Activated naive CD4-positive, alpha-beta T cell treated with anti-CD3 and anti-CD28 coated beads, Interleukin-2, amount 50 U/mL, for 16 hours (primary cell): ENCODE measurements around the gene CPNE1.

Experiments
- DNase-seq: peaks from one replicate; pipeline ENCODE4 v3.0.0-alpha.2; 2020

Gene CPNE1

DNA sequence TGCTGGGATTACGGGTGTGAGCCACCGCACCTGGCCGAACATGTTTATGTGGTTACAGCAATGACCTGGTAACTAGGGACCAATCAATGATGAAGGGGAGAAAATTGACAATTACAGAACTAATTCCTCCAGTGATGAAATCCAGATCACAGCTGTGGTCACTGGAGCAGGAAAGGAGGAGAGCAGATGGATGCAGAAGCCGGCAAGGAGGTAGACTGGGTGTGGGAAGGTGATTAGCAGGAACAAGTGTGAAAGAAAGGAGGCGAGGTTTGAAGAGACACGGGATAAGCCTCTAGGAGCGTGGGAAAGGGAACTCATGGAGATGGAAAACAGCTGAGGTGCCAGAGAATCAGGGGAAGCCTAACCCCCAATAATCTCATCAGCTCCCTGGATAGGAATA is 66.2 kb downstream of the CPNE1 start:
- no peak for DNase-seq

DNA sequence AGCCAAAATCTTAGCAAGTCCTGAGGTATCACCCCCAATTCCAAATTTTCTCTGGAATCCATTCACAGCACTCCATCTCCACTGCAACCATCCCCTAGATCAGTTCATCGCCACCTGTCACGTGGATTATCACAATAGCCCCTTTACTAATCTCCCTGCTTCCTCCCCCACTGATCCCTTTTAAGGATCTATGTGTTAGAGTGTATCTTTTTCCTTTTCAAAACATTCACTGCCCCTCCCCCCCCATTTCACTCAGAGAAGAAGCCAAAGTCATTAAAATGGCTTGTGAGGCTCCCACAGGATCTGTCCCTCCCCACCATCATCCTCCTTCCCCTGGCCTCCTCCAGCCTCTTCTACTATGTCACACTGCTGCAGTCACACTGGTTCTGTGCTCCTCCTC is 67.5 kb downstream of the CPNE1 start:
- DNase-seq: no peak

DNA sequence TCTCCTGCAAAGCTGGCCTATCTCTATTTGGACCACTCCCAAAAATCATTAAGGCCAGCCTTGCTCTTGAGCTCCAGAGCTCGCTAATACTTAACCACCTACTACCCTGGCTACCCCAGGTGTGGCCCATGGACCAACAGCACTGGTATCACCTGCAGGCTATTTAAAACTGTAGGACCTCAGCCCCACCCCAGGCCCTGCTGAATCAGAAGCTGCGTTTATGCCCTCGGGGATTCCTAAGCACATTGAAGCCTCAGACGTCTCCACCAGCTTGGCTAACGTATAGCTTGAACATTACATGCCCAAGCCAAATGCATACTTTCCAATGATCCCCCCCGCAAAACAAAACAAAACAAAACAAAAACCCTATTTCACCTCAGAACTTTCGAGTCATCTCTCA is 68.8 kb downstream of the CPNE1 start:
- DNase-seq: no peak

DNA sequence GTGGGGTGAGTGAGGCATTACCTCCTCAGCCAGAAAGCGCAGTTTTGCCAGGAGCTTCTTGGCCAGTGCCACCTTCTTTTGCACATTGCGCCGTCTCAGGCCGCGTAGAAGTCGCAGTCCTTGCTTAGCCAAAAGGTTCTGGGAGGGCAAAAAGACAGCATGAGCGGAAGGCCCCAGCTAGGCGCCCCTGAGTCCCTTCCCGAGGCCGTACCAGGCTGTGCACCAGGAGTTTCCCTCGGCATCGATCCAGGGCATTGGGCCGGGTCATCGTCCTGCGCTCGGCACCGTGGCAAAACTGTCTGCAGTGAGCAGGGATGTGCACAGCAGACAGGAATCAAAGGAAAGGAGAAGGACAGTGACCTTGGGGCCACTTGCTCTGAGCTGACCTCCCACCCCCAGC is 69.2 kb downstream of the CPNE1 start:
- no peak for DNase-seq

DNA sequence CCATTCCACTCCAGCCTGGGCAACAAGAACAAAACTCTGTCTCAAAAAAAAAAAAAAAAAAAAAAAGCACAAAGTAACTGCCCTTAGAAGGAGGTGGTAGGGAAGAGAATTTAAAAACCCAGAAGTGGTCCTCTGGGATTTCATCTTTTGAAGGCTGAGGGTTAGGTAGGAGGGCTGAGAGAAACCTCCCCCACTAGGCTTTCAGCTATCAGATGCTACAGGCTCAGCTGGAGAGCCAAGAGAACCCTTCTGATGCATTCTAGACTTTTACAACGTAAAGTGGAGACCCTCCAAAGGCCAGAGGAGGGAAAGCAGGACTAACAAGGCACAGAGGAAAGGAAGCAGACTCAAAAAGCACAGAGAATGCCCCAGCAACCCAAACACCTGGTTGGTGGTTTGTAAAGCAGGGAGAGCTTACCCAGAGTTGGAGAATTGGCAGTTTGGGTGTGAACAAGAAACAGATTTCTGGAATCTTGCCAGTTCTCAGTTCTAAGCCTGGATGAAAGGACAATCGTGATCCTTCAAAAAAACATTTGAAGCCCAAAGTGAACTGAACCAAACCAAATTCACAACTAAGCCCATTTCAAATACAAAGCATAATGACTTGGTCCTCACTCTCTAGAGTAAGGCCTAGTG is 72.2 kb downstream of the CPNE1 start:
- no peak for DNase-seq

DNA sequence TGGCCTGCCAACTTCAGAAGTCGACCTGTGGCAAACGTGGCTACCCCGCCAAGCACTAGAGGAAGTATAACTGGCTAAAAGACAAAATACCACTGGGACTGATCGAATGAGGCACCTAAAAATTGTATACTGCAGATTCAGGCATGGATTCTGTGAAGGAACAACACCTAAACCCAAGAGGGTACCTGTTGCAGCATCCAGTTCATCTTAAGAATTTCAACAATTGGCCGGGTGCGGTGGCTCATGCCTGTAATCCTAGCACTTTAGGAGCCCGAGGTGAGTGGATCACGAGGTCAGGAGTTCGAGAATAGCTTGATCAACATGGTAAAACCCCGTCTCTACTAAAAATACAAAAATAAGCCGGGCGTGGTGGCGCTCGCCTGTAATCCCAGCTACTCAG is 76.3 kb downstream of the CPNE1 start:
- DNase-seq: no peak

DNA sequence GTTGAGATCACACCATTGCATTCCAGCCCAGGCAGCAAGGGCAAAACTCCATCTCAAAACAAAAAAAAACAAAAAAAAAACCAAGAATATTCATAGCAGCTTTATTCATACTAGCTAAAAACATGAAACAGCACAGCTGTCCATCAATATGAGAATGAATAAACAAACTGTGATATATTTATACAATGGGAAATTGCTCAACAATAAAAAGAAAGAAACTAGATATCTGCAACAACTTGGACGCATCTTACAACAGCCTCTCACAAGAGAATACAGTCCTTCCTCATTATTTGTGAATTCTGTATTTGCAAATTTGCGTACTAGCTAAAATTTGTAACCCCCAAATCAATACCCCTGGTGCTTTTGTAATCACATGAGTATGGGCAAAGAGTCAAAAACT is 77.3 kb downstream of the CPNE1 start:
- no peak for DNase-seq

DNA sequence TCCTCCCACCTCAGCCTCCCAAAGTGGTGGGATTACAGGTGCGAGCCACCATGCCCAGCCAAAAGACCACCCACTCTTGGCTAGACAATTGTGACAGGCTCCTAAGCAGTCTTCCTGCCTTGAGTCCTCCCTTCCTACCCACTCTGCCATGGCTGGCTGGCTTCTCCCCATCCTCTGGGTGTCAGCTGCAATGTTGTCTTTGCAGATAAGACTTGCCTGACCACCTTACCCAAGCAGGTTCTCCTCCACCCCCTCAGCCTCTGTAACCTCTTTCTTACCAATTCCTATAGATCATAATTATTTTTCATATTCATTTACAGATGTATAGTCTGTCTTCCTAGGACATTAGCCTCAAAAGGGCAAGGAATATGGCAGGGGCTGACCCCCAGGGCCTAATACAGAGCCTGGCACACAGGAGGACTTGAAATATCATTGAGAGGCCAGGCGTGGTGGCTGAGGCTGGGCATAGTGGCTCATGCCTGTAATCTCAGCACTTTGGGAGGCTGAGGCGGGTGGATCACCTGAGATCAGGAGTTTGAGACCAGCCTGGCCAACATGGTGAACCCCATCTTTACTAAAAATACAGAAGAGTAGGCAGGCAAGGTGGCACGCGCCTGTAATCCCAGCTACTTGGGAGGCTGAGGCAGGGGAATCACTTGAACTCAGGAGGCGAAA is 77.8 kb downstream of the CPNE1 start:
- no peak for DNase-seq

DNA sequence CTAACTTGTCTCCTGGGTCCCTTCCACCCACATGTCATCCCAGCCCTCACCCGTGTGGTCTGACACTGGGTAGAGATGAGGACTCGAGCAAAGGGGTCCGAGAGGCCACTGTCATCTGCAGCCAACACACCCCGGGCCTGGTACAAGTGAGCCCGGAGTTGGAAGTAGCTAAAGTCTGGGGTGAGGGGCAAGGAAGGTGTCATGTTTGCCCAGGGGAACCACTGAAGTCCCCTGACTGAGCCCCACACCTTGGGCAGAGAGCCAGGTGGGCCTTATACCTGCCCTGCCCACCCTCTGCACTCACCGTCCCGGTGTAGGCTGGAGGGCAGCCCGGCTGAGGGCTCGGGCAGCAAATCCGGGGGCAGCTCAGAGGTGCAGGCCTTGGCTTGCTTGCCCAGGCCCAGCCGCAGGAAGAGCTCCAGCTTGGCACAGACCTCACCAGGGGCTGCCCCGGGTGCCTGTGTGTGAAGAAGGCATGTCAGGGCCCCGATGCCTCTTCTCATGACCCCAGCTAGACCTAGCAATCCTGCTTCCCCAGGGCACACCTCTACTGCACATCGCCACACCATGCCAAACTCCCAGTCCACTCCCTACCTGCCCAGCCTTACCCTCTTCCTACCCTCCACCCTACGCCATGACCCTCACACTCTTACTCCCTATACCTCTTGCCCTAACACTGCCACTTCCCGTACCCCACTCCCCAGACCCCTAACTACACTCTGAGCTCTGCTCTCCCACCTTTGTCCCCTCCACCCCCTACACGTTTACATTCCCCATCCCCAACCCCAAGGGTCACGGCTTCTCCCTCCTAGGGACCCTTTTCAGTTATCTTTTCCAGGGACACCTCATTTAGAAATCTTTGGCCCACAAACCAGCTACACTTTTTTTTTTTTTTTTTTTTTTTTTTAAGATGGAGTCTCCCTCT is 80.8 kb downstream of the CPNE1 start:
- DNase-seq: no peak

DNA sequence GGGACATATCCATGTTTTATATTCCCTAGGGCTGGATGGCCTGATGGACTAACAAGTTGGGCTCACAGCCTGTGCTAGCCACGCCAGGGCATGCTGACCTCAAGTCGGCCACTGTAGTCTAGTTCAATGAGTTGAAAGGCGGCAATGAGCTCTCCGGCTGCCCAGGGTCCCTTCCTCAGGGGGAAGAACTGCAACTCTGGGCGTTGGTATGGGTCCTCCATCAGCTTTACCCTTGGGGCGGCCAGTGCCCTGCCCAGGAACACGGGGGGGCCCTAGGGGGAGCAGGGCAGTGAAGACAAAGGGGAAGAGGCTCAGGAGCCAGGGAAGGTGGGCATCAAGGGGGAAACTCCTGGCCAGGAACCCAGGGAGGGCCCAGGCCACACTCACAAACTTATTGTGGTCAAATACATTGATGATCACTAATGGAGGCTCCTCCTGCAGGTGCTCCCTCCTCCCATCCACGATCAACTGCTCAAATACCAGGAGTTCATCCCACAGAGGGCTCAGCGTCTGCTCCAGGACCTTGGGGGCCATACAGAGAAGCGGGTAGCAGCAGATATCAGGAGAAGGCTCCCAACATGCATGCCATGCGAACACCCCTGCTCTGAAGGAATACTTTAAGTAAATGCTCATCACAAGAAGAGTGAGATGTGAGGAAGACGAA is 81.8 kb downstream of the CPNE1 start:
- no peak for DNase-seq

DNA sequence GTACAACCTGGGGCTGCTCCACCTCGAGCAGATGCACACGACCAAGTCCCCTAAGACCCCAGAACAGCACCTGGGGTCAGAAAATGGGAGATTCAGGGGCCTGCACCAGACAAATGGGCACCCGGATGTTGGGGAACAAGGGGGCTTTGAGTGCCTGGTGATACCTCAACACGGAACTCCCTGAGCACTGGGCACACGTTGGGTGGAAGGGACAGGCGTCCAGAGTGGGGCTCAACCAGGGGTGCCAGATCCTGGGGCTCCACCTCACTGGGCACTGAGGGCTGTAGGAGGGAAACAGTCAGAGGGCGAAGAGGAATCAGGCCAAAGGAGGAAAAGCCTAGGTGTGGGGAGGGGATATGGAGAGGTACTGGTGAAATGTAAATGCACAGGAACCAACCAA is 82.6 kb downstream of the CPNE1 start:
- DNase-seq: no peak

DNA sequence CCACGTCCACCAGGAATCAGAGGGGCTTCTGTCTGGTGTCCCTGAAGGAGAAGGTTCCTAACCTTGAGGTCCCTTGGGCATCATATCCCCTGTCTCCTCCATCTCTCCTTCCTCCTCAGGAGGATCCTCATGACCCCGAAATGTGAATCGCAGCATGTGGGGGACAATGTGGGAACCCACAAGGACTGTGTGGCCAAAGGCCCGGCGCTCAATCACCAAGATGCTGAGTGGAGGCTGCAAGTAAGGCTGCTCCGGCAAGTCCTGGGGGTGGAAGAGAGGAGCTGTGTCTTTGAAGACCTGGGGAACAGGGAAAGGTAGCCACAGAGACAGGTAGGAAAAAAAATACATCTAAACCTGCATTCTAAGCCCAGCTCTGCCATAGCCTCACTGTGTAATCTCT is 85.5 kb downstream of the CPNE1 start:
- DNase-seq: no peak

DNA sequence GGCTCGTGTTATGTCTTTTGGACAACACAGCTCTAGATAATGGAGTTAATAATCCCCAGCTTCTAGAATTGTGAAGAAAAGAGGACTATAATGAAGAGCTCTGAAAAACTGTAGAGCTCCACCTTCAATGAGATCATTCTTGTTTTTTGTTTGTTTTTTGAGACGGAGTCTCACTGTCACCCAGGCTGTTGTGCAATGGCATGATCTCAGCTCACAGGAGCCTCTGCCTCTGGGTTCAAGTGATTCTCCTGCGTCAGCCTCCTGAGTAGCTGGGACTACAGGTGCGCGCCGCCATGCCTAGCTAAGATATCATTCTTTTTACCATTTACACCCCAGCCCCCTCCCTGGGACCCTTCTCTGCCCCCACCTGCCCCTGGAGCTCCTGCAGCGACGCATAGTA is 86.2 kb downstream of the CPNE1 start:
- no peak for DNase-seq

DNA sequence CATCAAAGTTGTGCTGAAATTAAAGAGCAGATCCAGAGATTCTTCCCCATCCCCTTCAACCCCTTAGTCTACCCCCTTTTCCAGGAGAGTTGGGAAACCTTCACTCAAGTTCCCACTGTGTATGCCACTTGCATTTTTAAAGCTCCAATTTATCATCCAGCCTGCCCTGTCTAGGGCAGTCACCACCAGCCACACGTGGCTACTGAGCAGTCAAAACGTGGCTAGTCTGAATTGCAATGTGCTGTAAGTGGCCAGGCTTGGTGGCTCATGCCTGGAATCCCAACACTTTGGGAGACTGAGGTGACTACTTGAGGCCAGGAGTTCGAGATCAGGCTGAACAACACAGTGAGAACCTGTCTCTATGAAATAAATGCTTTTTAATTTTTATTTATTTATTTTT is 87.9 kb downstream of the CPNE1 start:
- DNase-seq: no peak
